IPS-11a (cell line): Measurements from ENCODE around the gene ARL2BP.
"Not testable (repeated sequence)": the region's sequence is repeated elsewhere in the genome, so short reads cannot be mapped to it uniquely, and the experiment has no call there.

Source experiments
- H3K4me3 ChIP-seq: one replicate; pipeline ENCODE4 v1.5.1; 2013; ENCODE audit warnings: low read depth, low read length, control low read depth

Gene ARL2BP

DNA sequence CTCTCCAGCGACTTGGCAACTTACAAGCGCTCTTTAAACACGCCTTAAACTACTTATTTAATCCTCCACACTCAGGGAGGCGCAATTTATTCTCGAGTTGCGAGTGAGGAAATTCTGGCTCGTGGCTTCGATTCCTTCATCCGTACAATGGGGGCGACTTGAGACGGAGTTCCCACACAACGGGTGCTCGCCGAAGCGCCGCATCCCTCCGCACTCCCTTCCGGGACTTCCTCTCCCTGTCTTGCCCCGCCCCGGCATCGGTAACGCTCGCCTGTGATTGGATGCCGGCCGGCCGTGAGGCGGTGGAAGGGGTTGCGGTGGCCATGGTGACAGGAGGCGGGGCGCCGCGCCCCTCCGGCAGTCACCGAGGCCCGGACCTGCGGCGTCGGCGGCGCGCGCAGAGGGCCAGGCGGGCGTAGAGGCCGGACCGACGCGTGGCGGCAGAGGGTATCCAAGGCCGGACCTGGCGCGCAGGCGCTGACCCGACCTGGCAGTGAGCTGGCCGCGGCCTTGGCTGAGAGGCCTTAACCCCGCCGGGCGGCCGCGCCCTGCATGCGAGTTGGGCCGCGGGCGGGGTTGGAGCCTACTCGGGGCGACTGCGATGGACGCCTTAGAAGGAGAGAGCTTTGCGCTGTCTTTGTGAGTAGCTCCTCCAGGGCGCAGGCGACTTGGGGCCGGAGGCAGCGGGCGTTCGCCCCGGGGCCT is at the start of gene ARL2BP:
ARL2BP (plus strand) TSS at position 493 of the 705 bp plus-strand sequence; CDS start at position 602, 109 bp downstream.
- peak within 1 kb of the TSS; percentile 55 for H3K4me3 ChIP-seq

DNA sequence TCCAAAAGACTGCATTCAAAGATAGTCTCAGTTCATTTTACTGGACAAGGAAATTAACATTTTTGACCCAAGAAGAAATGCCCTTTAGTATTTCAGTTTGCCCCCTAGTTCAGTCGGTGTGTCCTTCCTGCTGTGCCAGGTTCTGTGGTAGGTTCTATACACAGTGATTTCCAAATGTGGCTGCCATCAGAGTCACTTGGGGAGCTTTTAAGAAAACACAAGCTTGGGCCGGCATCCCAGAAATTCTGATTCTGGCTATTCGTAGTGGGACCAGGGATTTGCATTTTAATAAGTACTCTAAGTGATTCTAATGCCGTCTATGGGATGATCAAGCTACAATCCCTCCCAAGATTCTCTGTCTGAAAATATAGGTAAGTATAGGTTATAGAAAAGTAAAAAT is 48.8 kb upstream of the ARL2BP start:
- H3K4me3 ChIP-seq = no peak overlapping the region

DNA sequence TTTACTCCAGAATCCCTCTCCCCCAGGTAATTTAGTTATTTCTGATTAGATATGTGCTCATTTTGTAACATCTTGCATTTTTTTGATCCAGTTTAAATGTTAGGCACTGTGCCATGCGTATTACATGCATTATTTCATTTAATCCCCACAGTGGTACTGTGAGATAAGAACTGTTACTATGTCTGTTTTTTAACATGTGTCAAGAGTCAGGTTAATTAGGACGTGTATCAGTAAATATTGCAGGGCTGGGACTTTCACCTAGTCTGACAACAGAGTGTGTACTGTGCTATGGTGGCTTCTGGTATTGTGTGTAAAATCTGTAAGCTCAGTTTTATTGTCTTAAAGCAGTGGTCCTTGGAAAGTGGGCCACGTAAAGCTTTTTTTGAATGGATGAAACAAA is 48.3 kb upstream of the ARL2BP start:
- no peak overlapping the region for H3K4me3 ChIP-seq

DNA sequence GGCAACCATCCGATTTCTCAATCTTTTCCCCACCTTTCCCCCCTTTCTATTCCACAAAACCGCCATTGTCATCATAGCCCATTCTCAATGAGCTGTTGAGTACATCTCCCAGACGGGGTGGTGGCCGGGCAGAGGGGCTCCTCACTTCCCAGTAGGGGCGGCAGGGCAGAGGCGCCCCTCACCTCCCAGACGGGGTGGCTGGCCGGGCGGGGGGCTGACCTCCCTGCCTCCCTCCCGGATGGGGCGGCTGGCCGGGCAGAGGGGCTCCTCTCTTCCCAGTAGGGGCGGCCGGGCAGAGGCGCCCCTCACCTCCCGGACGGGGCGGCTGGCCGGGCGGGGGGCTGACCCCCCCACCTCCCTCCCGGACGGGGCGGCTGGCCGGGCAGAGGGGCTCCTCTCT is 44.7 kb upstream of the ARL2BP start:
- H3K4me3 ChIP-seq = not testable (repeated sequence)

DNA sequence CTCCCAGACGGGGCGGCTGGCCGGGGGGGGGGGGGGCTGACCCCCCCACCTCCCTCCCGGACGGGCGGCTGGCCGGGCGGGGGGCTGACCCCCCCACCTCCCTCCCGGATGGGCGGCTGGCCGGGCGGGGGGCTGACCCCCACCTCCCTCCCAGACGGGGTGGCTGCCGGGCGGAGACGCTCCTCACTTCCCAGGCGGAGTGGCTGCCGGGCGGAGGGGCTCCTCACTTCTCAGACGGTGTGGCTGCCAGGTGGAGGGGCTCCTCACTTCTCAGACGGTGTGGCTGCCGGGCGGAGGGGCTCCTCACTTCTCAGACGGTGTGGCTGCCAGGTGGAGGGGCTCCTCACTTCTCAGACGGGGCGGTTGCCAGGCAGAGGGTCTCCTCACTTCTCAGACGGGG is 44.1 kb upstream of the ARL2BP start:
- not testable (repeated sequence) for H3K4me3 ChIP-seq

DNA sequence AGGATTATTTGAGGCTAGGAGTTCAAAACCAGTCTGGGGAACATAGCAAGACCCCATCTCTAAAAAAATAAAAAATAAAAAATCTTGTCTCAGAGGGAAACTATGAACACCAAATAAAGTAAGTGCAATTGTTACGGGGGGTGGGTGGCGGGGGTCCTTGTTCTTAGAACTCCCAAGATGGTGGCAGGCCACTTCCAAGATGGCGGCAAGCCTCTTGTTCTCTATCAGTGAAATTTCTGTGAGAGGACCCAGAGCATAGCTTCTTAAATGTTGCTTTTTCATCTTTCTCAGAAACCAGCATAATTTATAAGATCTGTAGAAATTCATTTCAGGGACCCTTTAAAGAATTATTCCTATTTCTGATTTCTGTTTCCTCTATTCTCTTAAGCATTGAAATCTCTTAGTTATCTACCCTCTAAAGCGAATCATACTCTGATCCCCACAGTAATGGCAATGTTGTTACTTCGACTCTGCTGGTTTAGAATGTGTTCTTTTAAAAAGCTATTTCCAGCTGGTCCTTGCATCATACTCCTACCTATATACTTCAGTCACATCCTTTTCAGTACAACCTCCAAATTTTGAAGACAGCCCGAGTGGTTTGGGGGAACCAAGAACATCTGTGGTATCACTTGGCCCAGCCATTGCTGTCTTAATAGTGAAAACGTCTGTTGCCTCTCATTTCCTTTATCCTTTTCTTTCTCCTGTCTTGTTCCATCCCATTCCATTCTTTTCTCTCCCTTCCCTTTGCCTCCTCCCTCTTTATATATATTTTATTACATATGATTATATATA is 42.8 kb upstream of the ARL2BP start:
- no peak overlapping the region for H3K4me3 ChIP-seq

DNA sequence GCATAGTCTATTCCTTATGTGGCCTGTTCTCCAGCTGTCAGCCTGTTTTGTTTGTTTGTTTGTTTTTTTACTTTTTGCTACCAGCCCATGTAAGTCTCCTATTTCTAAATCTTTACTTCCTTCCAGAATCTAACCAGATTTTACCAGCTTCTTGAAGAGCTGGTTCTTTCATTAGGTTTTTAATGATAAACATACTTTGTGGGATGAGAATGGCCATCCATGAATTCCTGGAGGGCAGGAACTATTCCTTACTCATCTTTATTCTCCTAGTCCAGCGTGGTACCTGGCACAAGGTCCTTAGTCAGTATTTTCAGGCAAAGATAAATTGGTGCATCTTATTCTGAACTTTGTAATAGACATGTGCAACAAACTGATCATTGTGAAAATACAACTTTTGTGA is 41.6 kb upstream of the ARL2BP start:
- H3K4me3 ChIP-seq = no peak overlapping the region

DNA sequence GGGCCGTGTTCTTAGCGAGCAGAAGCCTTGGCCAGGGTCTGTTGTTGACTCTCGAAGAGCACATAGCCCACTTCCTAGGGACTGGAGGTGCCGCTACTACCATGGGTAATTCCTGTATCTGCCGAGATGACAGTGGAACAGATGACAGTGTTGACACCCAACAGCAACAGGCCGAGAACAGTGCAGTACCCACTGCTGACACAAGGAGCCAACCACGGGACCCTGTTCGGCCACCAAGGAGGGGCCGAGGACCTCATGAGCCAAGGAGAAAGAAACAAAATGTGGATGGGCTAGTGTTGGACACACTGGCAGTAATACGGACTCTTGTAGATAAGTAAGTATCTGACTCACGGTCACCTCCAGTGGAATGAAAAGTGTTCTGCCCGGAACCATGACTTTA is 40.4 kb upstream of the ARL2BP start:
- no peak overlapping the region for H3K4me3 ChIP-seq

DNA sequence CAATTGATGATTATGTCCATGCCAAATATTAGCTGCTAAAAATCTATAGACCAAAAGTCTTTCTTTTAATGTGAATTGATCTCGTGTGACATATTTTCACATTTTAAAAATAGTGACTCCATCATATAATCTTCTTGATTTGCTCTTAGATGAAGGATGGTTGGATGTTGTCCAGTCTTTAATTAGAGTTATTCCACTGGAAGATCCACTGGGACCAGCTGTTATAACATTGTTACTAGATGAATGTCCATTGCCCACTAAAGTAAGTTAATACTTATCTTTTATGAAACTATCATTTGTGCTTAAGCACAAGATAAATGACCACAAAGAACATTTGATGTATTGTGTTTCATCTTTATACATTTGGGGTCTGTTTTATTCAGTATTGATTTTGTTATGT is 36.1 kb upstream of the ARL2BP start:
- H3K4me3 ChIP-seq = no peak overlapping the region

DNA sequence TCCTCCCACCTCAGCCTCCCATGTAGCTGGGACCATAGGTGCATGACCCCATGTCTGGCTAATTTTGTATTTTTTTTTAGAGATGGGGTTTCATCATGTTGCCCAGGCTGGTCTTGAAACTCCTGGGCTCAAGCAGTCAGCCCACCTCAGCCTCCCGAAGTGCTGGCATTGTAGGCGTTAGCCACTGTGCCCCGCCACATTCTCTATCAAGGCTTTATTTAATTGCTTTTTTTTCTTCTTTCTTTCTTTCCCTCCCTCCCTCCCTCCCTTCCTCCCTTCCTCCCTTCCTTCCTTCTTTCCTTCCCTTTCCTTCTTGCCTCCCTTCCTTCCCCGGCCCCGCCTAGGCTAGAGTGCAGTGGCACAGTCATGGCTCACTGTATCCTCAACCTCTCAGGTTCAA is 35.3 kb upstream of the ARL2BP start:
- no peak overlapping the region for H3K4me3 ChIP-seq

DNA sequence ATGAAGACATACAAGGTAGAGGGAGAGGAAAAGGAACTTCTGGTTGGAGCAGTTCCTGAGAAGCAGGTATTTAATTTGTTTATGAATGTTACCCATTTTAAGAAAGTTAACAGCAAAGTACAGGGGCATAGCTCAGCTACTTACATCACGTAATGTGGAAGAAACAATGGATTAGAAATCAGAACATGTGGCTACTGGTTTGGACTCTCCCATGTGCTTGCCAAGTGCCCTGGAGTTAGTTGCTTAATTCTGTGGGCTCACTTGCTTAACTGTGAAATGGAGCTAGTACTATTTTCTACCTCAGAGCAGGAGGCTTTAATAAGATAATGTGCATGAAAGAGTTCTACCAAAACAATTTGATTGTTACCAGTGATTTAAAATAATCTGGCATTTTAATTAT is 31.6 kb upstream of the ARL2BP start:
- no peak overlapping the region for H3K4me3 ChIP-seq

DNA sequence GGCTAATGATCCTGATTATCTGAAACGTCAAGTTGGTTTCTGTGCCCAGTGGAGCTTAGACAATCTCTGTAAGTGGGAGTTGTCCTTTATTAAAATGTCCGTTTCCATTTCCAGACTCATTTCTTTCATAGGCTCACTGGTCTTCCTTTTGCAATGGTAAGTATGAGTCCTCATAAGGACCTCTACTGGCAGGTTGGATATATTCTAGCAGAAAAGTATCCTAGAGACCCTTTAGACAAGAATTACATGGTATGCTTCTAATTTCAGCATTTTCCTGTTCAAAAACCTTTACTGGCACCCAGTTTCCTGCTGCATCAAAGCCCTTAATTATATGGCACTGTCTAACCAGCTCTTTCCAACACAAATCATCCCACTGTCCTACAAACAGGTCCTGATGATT is 28.1 kb upstream of the ARL2BP start:
- H3K4me3 ChIP-seq = no peak overlapping the region

DNA sequence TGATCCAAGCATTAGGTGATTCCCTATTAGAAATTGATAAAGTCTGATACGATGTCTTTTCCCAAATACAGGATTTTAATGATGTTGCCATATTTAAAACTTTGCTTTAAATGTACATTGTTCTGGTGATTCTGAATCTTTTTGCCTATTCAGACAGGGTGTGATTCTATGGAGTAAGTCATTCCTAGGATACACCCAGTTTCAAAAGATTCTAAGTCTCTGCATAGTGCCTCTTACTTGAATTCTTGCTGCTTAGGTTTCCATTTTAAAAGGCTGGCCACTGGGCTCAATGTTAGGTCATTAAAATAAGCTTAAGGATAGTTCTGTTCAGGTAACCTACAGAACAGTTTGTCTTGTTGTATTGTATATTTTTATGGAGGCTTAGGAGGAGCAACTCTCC is 22.0 kb upstream of the ARL2BP start:
- H3K4me3 ChIP-seq = no peak overlapping the region

DNA sequence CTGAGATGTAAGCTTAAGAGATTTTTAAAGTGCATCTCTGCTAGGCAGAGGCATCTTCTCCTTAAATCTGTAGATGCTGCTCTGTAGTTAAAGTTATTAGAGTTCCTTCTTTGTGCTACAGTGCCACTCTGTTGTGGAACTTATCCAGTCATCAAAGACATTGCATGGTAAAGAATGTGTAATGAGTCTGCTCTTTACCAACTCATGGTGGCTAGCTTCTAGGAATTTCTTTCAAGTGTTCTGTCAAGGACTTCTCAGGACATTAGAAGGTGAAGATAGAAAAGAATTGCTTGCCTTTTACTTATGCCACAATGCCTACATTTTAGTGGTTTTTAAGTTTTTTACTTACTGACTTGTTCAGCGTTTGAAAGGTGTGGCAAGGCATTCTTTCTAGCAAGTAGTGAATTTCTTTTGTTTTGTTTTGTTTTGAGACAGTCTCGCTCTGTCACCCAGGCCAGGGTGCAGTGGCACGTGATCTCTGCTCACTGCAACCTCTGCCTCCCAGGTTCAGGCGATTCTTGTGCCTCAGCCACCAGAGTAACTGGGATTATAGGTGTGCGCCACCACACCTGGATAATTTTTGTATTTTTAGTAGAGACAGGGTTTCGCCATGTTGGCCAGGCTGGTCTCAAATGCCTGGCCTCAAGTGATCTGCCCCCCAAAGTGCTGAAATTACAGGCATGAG is 20.3 kb upstream of the ARL2BP start:
- H3K4me3 ChIP-seq = no peak overlapping the region

DNA sequence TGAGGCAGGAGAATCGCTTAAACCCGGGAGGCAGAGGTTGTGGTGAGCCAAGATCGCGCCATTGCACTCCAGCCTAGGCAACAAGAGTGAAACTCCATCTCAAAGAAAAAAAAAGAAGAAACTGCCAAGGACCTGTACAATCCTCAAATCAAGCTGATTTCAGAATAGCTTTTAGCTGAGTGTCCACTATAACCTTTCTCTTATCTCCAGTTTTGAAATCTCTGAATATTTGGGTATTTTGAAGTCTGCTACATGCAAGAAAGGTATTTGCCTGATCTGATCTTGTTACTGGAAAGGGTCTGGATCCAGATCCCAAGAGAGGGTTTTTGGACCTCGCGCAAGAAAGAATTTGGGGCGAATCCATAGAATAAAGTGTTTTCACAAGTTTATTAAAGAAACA is 19.1 kb upstream of the ARL2BP start:
- no peak overlapping the region for H3K4me3 ChIP-seq

DNA sequence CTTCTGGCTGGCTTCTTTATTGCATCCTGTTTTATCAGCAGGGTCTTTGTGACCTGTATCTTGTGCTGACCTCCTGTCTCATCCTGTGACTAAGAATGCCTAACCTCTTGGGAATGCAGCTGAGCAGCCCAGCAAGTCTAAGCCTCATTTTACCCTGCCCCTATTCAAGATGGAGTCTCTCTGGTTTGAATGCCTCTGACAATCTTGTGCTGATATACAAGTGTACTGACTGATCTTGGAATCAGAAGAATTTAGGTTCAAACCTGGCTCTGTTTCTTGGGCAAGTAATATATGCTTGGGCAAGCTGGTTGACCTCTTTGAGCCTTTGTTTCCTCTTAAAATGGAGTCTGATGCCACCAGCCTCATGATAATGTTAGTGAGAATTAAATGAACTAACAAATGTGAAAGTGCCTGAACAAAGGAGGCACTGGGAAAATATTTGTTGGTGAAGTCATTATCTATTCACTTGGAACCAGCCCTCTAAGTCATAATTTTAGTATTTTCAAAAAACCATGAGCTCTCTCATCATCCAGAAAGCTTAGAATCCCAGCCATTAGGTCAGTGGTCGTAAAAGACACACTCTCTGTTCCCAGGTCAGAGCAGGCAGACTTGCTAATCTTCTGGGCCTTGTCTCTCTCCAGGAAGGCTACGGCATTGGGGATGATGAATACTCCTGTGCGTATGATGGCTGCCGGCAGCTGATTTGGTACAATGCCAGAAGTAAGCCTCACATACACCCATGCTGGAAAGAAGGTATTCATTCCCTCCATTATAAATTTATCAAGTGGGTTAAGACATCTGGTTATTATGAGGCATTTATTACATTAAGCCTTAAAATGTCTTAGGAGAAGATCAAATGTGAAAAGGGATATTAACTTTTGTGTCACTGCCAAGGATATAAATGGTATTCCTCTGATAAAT is 18.1 kb upstream of the ARL2BP start:
- H3K4me3 ChIP-seq = no peak overlapping the region

DNA sequence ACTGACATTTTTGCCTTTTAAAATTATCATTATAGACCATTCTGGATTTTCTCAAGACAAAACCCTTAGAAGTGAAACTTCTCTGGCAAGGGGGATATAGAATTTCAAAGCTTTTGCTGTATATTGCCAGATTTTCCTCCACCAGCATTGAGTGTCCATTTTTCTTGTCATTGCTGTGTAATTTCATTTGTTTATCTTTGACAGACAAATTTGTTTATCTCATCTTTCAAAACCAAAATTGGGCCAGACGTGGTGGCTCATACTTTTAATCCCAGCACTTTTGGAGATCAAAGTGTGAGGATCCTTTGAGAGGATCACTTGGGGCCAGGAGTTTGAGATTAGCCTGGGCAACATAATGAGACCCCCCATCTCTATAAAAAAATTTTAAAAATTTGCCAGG is 16.0 kb upstream of the ARL2BP start:
- H3K4me3 ChIP-seq = no peak overlapping the region

DNA sequence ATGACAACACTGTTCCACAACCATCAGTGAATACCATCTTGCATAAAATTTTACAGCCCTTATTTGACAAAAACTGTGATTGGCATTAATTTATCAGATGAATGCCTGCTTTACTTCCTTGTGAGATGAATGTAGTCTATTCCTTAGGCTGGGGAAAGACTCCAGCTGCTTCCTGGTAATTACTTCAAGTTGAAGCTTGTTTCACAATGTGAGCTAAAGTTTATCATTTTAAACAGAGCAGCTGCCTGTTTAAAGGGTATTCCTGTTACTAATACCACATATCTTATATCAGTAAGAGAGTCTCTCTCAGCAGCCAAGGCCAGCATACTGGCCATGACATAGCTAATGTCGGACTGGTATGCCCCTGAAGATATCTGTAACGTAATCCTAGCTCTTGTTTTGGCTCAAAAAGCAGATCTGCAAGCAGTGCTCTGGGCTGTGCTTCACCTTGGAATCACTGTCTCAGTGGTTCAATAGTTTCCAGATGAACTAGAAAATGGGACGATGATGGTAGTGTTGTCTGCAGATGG is 13.2 kb upstream of the ARL2BP start:
- H3K4me3 ChIP-seq = no peak overlapping the region

DNA sequence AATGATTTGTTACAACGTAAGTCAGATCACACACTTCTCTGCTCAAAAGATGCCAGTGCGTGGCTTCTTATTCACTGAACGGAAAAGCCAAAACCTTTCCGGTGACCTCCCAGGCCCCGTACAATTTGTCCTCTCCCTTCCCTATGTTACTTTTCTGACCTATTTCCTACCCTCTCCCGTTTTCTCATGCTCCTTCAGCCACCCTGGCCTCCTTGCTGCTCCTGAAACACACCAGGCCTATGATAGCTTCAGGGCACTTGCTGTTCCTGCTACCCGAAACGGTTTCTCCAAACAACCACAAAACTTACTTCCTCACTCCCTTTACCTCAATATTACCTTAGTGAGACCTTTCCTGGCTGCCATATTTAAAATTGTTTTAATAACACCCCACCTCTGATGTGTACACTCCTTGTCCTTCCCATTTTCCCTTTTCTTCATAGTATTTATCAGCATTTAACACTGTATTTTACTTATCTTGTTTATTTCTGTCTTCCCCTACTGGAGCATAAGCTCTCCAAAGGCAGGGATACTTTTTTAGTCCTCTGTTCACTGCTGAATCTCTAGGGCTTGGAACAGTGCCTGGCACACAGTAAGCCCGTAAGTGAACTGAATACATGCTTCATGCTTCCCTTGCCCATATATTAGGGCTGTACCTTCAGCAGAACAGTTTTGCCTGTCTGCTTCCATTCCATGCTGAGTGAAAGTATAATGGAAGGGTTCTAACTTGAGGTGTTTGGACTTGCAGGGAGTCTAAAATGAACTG is 10.9 kb upstream of the ARL2BP start:
- no peak overlapping the region for H3K4me3 ChIP-seq

DNA sequence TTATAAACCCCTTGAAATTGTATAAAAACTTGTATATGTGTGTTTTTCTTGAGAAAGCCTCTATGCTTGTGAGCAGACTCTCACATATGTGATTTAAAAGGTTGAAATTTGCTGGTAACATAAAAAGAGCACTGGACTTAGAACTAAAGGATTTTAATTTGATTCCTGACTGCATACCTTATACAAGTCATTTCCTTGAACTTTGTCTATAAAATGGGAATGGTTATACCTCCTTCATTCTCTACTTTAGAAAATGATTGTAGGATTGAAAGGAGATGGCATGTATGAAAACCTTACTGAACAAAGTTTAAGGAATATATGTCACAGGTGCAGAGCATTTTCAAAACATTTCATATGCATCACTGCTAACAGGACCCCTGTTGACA is 10.4 kb upstream of the ARL2BP start:
- no peak overlapping the region for H3K4me3 ChIP-seq
